Activated T-cell treated with anti-CD3 and anti-CD28 coated beads for 24 hours (primary cell): Measurements from ENCODE around the gene MIS18BP1.
"Not testable (repeated sequence)": the region's sequence is repeated elsewhere in the genome, so short reads cannot be mapped to it uniquely, and the experiment has no call there.

Experiments used
- DNase-seq: peaks from one replicate; pipeline ENCODE4 v3.0.0-alpha.2; 2020; ENCODE audit warnings: low read depth

Gene MIS18BP1

GRCh38 chr14:45246151-45246550 is 6.9 kb downstream of the MIS18BP1 start:
- no peak for DNase-seq

- DNase-seq, result no peak
Observed at GRCh38 chr14:45242706-45243105, 10.3 kb downstream of the MIS18BP1 start.

GRCh38 chr14:45238988-45239387 is 14.0 kb downstream of the MIS18BP1 start:
- DNase-seq, result no peak

- DNase-seq, result no peak
Observed at GRCh38 chr14:45227566-45227965, 25.4 kb downstream of the MIS18BP1 start.

- no peak for DNase-seq
Observed at GRCh38 chr14:45222485-45223262, 30.3 kb downstream of the MIS18BP1 start.

GRCh38 chr14:45214341-45214740 is 38.7 kb downstream of the MIS18BP1 start:
- not testable (repeated sequence) for DNase-seq

- DNase-seq, result not testable (repeated sequence)
Observed at GRCh38 chr14:45213716-45214115, 39.3 kb downstream of the MIS18BP1 start.

- no peak for DNase-seq
Observed at GRCh38 chr14:45212231-45212630, 40.8 kb downstream of the MIS18BP1 start.

GRCh38 chr14:45211295-45211694 is 41.7 kb downstream of the MIS18BP1 start:
- no peak for DNase-seq

- DNase-seq, result no peak
Observed at GRCh38 chr14:45210159-45210558, 42.8 kb downstream of the MIS18BP1 start.

- no peak for DNase-seq
Observed at GRCh38 chr14:45204241-45204640, 48.8 kb downstream of the MIS18BP1 start.

GRCh38 chr14:45201905-45202304 is 51.1 kb downstream of the MIS18BP1 start:
- no peak for DNase-seq

GRCh38 chr14:45199230-45199629 is 53.8 kb downstream of the MIS18BP1 start:
- no peak for DNase-seq

- no peak for DNase-seq
Observed at GRCh38 chr14:45198551-45198950, 54.5 kb downstream of the MIS18BP1 start.

GRCh38 chr14:45194964-45195363 is 58.0 kb downstream of the MIS18BP1 start:
- no peak for DNase-seq

- no peak for DNase-seq
Observed at GRCh38 chr14:45185100-45185814, 67.7 kb downstream of the MIS18BP1 start.

GRCh38 chr14:45181806-45182205 is 71.2 kb downstream of the MIS18BP1 start:
- no peak for DNase-seq

- DNase-seq, result no peak
Observed at GRCh38 chr14:45181329-45181728, 71.7 kb downstream of the MIS18BP1 start.

GRCh38 chr14:45177076-45177475 is 75.9 kb downstream of the MIS18BP1 start:
- no peak for DNase-seq

- no peak for DNase-seq
Observed at GRCh38 chr14:45169906-45170305, 83.1 kb downstream of the MIS18BP1 start.

GRCh38 chr14:45156067-45156466 is 96.9 kb downstream of the MIS18BP1 start:
- DNase-seq, result no peak
